PFSK-1 (cell line): ENCODE measurements around the gene OR6C6.

Source experiments
- POLR2AphosphoS5 ChIP-seq: IDR thresholded peaks from 2 replicates; pipeline ENCODE4 v1.6.1; 2012; ENCODE audit warnings: low read depth, mild to moderate bottlenecking, control low read depth, low read length, moderate library complexity
- REST ChIP-seq, 2 experiments: IDR thresholded peaks; 2 replicates each; pipeline versions ENCODE4 v1.6.1 to v1.8.0; 2011 to 2012; ENCODE audit warnings: low read depth in 2 of 2, low read length in 2 of 2, control low read depth in 1 of 2, inconsistent platforms in 1 of 2, mild to moderate bottlenecking in 1 of 2, moderate library complexity in 1 of 2; ENCODE audit not compliant: insufficient read depth in 1 of 2
- TAF1 ChIP-seq: IDR thresholded peaks from 2 replicates; pipeline ENCODE4 v1.6.1; 2012; ENCODE audit warnings: low read length, control low read depth, borderline replicate concordance; ENCODE audit not compliant: insufficient read depth

DNA sequence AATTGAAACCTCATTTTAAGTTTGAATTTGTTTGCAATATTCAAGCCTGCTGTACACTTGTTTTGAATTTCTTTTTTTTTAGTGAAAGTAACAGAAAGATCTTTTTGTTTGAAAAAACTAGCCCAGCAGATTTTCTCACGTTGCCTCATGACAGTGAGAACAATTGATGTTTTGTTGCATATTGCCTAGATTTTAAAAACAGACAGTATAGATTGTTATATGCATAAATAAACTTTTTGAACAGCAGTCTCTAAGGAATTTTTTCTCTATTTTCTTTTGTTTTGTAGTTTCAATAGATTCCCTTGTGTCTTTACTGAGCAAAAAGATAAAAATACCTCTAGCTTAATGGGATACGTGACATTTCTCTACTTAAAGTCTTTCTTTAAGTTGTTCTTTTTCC, 15.4 kb downstream of the OR6C6 start:
- TF ChIP-seq REST (IDR thresholded peaks at IDR 0.05; ENCODE audit: insufficient read depth in 1 of 2, low read depth in 2 of 2, low read length in 2 of 2) (no peak), TAF1 (no peak), POLR2AphosphoS5 (no peak)
